CD4-positive, alpha-beta T cell treated with Interleukin-1 beta for 1 hour (primary cell): ENCODE measurements around the gene RCVRN.

Experiments
- DNase-seq, 2 donors: peaks; one replicate each; pipeline ENCODE4 v3.0.0-alpha.2; 2020 to 2022

Gene RCVRN

DNA sequence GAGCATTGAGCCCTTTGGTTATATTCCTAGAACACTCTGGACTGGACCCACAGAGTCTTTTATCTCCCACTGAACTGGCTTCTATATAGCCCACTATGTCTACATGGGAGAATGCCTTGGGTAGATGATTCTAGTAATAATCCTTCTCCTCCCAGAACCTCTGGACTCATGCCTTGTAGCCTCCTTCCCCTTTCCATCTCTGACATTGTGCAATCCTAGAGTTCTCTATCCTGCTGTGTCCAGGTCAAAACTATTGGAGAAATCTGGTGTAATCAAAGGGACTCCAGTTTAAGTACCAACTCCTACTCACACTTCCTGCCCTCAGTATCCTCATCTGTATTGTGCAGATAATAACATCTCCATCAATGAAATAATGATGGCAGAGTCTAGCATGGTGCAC lies 9.1 kb downstream of the RCVRN start:
- DNase-seq: no peak

DNA sequence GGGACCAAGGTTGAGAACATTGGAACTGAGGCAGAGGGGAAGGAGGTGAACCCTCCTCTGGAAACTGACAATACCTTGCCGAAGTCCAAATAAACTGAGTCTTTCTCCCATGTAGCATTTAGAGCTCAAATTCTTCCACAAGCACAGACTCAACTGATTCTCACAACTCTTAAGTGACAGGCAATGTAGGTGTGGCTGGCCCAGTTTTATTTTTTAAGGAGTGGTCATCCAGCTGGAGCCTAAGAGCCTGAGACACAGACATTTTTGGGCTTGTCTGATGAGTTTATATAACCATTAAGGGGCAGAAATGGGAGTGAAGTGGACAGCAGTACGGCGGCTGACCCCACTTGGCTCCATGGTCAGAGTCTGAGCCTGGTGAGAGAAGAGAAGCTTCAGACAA lies 10.8 kb downstream of the RCVRN start:
- no peak for DNase-seq

DNA sequence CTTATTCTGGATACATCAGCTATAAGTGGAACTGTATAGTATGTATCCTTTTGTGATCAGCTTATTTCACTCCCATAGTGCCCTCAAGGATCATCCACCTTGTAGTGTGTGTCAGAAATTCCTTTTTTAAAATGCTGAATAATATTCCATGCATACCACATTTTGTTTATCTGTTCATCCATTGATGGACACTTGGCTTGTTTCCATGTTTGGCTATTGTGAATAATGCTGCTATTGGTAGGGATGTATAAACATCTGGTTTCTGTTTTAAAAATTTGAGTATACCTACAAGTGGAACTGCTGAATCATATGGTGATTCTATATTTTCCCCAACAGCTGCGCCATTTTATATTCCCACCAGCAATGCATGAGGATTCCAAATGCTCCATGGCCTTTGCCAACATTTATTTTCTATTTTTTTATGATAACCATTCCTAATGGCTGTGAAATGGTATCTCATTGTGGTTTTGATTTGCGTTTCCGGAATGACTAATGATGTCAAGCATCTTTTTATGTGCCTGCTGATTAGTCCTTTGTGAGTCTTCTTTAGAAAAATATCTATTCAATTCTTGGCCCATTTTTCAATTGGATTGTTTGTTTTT lies 11.6 kb downstream of the RCVRN start:
- no peak for DNase-seq

DNA sequence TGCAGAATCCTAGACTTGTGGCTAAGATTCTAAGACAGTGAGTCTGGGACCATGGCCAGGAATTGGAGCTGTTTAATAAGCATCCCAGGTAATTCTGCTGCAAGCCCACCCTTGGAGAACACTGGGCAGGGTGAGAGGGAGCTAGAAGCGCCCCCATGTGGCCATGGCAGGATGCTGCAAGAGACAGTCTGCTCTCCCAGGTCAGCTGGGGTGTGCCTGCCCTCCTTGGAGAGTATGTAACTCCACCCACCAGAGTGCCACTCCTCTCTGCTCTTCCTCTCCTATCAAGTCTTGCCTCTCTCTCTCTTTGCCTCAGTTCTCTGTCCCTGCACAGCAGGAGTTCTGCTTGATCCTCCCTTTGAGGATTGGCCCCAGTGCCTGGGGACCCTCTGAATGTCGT lies 14.9 kb downstream of the RCVRN start:
- no peak for DNase-seq

DNA sequence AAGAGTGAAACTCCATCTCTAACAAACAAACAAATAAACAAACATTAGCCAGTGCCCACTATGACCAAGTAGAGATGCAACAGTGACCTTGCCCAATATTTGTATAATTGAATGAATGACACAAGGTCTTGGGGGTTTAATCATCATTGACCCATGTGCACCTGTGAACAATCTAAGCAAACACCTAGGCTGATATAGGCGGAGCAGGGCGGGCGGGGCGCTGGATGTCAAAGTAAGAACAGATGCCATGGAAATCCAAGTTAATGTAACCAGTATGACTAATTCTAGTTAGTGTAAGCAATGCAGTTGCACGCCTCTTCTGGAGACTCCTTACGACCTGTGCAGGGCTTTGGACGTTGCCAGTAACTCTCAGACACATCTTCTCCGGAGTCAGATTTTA lies 17.6 kb downstream of the RCVRN start:
- no peak for DNase-seq

DNA sequence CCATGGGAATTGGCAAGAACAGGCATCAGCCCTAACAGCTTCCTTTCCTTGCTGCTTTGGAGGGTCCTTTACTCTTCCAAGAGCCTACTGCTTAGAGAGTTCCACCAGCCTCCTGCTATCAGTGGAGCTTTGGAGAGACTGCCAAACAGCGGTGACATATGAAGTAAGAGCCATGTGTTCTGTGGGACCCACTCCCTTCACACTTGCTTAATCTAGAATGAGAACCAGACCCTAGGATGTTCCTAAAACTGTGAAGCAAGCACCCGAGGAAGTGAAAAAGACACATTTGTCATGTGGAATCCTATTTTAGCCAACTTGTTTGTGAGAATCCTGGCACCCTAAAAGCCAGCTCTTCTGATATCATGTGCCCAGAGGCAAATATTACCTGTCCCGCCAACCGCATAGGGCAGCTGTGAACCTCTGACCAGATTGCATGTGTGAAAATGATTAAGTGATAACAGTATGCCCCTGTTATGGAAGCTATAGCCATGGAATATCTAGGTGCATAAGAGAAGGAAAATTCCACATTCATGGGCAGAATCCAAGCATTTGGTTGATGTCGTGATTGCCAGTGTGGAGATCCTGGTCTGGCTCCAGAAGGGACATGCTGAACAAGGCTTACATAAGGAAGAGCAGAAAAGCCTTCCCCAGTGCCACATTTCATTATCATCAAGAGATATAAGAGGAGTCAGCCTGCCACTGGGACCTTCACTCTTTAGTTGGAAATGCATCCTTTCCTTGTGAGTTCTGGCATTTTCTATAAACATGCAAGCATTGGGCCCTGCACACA lies 18.7 kb downstream of the RCVRN start:
- DNase-seq: no peak

DNA sequence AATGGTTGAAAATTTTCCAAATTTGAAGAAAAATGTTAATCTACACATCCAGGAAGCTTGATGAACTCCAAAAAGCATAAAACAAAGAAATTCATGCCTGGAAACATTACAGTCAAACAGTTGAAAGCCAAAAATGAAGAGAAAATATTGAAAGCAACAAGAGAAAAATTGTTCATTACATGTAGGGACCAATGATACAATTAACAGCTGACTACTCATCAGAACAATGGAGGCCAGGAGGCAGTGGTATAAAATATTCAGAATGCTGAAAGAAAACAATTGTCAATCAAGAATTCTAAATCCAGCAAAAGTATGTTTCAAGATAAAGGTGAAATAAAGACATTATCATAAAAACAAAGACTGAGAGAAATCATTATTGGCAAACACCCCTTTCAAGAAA lies 21.6 kb downstream of the RCVRN start:
- DNase-seq: no peak

DNA sequence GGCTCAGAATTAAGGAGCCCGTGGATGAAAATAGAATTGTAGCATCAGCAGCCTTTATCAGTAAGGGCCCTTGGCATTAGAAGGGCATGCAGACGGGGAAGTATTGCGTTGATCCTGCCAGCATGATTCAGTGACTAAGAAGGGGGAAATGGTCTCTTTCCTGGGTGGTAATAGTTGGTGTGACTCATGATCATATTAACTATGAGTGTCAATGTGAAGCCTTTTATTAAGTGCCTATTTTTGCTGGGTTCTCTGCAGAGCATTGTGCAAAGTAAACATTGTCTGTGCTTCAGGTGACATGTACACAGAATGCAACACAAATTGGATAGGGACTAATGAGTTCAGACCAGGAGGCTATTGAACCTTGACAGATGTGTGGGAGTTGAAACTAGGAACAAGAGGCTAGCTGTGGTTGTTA lies 24.5 kb downstream of the RCVRN start:
- peak in 1 of 2 donors; percentile 2 for DNase-seq

DNA sequence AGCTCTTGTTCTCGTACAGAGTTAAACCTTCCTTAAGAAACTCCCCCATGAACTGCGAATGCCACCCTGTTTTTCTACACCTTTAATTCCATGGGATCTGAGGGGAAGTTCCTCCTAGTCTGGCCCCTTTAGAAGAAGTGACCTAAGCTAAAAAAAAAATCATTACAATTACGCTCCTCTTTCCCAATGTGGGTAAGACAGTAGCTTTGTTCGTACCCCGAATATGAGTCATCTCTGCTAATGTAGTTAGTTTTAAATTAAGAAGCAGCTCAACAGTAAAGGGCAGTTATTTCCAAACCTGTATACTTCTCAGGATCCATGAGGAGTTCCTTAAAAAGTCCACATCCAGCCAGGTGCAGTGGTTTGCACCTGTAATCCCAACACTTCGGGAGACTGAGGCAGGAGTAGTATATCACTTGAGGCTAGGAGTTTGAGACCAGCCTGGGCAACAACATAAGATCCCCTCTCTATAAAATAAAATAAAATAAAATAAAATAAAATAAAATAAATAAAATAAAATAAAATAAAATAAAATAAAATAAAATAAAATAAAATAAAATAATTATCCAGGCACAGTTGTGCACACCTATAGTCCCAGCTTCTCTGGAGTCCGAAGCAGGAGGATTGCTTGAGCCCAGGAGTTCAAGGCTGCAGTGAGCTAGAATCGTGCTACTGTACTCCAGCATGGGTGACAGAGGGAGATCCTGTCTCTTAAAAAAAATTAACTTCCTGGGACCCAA lies 26.1 kb downstream of the RCVRN start:
- no peak for DNase-seq

DNA sequence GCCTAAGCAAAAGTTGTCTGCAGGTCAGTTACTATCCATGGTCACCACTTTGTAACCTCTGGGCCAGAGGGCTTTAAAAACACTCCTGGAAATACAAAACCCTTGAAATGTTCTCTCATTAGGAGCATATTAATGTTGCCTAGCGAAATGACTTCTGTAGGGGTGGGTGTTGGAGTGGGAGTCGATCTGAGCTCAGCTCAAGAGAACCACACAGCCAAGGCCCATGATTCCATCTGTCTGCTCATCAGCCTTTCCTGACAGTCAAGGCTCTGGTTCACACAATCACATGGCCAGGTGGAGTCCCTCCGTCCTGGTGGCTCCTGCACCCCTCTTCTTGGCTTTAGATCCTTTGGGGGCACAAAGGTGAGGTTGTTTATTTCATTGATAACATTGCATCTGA lies 26.7 kb downstream of the RCVRN start:
- no peak for DNase-seq

DNA sequence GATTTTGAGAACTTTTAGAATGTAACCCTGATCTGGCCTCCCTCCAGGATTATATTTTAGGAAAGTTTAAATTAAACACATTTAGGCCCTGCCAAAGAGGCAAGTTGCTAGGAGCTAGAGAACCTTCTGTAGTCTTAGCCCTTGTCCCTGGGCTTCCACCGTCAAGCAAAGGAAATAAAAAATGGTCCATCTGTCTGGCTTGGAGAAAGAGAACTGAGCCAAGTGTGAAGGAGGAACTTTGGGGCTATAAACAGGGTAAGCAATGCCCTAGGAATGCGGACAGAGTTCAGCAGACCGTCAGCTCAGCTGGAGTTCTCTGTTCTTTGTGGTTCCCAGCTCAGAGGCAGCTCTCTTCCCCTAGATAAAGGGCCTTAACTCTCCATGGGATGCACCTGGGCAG lies 29.6 kb downstream of the RCVRN start:
- DNase-seq: no peak

DNA sequence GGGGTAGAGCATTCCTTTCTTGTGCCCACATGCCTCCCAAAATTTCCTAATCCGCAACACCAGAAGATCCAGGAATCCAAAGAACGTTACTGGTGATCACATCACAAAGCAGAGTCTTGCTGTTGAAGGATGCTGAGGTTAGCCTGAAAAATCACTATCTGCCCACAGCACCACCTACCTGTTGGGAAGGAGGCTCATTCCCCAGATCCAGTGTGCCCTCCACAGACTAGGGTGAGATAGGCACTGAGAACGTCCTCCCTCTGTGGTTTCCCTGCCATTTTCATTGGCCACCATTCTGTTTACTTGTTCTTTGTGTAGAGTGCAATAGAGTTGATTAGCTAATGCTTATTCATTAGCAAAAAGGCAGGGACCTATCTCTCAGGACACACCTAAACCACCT lies 30.3 kb downstream of the RCVRN start:
- DNase-seq: no peak

DNA sequence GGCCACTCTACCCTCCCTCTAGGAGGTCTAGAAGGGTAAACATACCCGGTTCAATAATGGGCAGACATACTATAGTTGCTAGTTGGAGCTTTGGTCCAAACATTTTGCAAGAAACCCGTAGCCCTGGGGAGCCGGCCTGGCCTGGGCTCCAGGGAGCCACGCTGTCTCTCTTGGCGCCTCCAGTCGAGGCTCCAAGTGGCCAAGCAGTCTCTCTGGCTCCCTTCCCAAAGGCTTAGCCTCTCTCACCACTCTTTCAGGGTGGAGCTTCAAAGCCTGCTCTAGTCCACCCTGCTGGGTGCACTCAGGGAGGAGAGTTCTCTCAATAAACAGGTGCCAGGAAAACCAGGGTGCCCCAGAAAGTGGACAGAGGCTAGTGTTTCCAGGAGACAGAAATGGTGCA lies 32.2 kb downstream of the RCVRN start:
- DNase-seq: no peak

DNA sequence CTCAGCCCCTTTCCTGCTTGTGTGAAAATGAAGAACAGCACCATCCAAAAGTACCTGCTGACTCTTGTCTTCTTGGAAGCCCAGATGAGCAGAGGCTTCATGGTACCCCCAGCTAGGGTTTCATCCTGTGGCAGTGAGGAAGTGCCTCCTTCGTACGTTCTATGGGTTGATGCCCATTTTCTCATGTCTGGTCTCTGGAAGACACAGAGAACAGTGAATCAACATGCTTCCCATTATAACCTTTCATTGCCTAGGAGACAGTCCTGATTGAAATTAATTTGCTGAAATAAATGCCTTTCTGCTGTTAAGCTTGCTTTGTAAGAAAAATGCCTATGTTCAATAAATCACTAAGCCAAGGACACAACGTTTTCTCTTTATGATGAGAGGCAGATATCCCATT lies 36.5 kb downstream of the RCVRN start:
- DNase-seq: no peak

DNA sequence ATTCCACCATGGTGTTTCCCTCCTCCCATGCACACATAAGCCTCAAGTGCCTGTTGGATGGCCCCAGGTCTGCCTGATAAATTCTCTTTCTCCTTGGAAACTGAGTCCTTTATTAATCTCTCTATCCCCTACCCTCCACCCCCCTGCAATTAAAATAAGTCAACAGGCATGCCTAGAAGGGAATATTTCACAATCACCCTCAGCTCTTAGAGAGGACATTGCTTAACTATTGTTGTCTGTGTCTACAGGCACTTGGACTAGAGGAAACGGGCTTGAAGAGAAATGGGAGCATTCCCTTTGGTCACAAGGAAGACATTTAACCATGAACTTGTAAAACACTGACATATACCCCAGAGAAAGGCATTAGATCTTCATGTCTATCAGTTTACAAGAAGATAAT lies 39.5 kb downstream of the RCVRN start:
- DNase-seq: no peak

DNA sequence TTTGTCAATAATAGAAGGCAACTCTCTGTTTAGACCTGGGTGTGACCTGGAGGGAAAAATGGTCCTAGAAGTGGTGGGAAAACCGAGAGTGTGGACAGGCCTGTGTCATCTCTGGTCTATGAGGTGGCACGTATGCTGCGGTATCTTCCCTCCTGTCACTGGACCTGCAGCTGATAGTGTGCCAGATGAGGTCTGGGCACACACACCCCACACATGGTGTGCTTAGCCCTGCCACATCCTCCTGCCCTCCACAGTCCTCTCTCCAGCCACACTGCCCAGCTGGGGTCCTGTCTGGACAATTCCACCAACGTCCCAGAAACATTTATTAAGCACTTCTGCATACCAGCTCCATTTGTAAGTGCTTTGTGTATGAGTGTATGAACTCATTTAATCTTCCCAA lies 42.1 kb downstream of the RCVRN start:
- no peak for DNase-seq

DNA sequence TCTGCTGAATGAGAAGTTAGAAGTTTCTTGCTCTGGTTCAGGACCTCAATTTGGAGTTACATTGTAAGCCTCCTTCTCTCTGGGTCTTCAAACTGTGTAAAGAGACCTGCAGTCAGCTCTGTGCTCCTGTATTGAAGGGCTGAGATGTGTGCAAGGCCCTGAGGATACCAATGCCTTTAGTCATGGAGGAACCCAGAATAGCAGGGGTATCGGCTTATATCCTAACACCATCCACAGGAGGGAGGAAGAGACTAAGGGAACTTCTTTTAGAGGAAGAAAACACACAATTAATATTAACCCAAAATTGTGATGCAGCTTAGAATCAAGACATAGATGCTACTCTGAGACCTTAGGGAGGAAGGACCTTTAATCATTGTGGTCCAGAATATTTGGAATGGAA lies 42.9 kb downstream of the RCVRN start:
- no peak for DNase-seq

DNA sequence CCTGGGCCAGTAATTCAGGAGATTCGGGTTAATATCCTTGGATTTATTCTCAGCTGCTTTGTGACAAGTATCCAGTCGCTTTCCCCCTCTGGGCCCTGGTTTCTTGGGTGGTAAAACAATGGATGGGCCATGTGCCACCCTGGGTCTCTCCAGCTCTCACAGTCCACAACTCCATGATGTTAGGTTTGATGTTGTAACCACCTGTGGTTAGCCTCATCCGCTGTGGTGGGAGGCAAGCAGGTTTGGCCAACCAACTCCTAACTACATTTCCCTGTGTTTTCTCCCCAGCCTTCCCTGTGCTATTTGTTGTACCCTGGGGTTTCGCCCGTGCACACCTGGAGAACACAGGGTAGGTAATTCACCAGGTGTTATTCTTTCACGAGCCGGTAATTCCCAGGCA lies 44.2 kb downstream of the RCVRN start:
- no peak for DNase-seq

DNA sequence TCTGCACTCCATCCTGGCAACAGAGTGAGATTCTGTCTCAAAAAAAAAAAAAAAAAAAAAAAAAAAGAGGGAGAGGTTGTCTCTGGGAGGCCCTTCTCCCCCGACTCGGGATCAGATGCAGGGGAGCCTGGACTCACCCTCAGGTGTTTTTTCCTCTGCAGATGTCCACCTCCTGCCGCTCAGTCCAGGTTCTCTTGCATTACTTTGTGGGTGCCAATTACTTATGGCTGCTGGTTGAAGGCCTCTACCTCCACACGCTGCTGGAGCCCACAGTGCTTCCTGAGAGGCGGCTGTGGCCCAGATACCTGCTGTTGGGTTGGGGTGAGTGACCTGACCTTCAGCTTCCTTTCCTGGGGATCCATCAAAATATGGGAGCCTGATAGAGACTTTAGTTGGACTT lies 45.3 kb downstream of the RCVRN start:
- no peak for DNase-seq

DNA sequence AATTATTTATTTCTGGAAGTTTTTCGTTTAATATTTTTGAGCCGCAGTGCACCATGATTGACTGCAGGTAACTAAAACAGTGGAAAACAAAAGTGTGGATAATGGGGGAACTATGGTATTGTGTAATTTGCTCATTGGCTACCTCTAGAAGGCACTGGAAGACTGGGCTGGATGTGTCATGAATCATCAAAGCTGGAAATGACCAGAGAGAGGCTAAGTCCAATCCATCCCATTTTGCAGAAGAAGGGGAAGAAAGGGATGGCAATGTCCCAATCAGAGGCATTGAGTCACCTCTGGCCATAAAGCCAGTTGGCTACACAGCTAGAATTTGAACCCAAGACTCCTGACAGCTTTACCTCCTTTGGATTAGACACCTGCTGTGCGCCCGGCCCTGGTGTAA lies 50.0 kb downstream of the RCVRN start:
- DNase-seq: no peak

DNA sequence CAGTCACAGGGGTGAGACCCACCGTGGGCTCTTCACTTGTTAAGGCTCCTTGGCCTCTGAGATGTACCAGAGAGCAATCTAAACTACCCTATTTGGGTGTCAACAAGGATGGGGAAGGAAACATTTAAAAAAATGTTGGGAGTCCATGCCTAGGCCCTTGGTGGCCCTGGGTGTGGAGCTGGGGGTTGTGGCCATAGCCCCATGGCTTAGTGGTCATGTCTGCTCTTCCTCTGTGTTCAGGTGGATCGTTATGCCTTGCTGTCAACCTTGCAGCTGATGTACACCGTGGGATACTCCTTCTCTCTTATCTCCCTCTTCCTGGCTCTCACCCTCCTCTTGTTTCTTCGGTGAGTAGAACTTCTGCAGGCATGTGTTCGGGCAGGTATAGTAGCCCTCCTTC lies 50.8 kb downstream of the RCVRN start:
- DNase-seq: no peak

DNA sequence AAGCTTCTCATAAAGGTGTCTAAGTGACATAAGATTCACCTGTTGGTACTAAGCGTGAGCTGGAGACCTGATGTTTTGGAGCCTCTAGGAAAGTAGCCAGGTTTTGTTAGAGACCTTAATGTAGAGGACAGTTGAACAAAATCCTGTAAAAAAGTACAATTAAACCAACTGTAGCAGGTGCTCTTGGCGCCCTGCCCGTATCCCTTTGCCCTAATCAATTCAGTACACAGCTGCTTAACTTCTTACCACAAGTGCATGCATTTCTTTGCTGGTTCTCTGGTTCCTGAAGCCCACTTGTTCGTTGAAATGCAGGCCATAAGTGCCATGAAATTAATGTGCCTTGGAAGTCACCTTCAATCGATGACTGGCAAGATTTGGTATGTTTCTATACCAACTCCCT lies 54.9 kb downstream of the RCVRN start:
- DNase-seq: no peak
